GM21619 (cell line): ENCODE measurements around the gene ZSWIM3.
A peak's percentile ranks its signal among the peaks of the same experiment; 100 is the strongest.
"Not testable (repeated sequence)": the region's sequence is repeated elsewhere in the genome, so short reads cannot be mapped to it uniquely, and the experiment has no call there.

Experiments
- ATAC-seq: cut with Tn5 transposase; IDR thresholded peaks from one replicate; pipeline ENCODE4 v1.9.1; 2021; ENCODE audit not compliant: unreplicated experiment

Gene ZSWIM3

DNA sequence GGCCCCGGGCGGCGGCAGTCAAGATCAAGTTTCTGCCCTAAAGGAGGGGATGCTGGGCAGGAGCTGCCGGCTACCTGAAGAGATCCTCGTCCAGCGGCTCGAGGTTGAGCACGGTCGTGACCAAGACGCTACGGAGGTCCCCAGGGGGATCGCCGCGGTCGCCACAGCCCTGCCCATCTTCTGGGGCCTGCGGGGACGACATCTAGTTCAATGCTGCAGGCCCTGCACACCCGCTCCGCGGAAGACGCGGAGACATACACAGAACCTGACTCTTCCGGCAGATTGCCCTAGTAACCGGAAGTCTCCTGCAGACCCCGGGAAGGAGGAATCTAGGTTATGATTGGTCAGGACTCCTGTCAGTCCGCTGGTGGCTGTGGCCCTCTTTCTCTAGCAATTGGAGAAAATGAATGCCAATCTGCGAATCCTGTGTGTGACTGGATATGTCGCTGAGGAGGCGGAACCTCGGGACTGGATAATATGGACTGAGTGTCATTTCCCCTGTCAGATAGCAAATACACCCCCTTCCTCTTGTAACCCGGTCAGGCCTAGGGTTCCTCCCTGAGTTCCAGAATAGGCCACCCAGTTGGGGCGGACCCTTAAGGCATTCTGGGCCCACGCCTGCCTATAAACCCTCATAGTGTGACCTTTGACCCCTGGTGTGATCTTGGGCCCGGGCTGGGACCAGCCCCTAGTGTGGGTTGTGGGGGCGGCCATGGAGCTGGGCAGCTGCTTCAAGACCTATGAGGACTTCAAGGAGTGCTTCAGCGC lies at the start of gene ZSWIM3, which contains the start of gene ACOT8:
Gene ZSWIM3, plus strand, starts transcription at position 501 of the 768 bp plus-strand sequence. Its CDS starts 212 bp downstream, at position 713.
Gene ACOT8, minus strand, starts transcription at position 279 of the 768 bp plus-strand sequence. Its CDS starts 77 bp downstream, at position 202.
- ATAC-seq, result peak; percentile 93

DNA sequence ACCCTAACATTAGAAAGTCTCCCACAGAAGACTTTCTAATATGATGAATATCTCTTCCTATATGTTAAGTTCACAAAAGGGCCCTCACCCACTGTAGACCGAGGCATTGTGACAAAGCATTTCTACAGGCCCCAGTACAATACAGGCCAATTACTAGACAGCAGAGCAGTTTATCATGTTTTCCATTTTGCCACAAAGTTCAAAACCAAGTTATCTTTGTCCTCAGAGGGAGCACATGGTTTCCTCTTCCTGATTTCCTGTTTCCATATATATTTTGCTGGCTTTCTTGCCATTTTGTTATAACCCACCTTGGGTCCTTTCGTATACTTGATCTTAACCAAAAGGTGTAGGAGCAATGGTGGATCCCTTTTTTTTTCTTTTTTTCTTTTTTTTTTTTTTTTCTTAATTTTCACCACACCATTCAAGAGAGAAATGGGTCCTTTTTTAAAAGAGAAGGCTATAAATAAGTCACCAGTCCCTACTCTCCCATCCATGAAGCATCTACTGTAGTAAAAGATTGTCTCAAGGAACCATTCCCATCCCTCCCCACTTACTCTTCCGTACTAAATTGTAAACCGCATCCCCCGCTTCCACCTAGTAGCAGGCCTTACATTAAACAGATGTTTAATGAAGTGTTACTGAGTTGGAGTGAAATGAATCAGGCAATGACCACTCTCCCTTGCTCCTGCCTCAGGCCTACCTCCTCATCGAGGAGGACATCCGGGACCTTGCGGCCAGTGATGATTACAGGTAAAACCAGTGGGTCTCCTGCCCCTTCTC lies 47.0 kb upstream of the ZSWIM3 start:
- no peak for ATAC-seq

GRCh38 chr20:45812157-45813005 lies 45.0 kb upstream of the ZSWIM3 start, which contains the start of gene UBE2C:
Gene UBE2C, plus strand, starts transcription at chr20:45812644. Its CDS starts 52 bp downstream, at chr20:45812696.
- ATAC-seq, result peak; percentile 99

- no peak for ATAC-seq
Observed at GRCh38 chr20:45813006-45813340, 44.4 kb upstream of the ZSWIM3 start.

GRCh38 chr20:45813489-45813888 lies 43.9 kb upstream of the ZSWIM3 start:
- no peak for ATAC-seq

GRCh38 chr20:45814314-45814713 lies 43.1 kb upstream of the ZSWIM3 start:
- ATAC-seq, result no peak

- no peak for ATAC-seq
Observed at GRCh38 chr20:45816951-45817350, 40.5 kb upstream of the ZSWIM3 start.

- no peak for ATAC-seq
Observed at GRCh38 chr20:45817376-45818194, 39.8 kb upstream of the ZSWIM3 start.

- no peak for ATAC-seq
Observed at GRCh38 chr20:45818239-45818638, 39.2 kb upstream of the ZSWIM3 start.

GRCh38 chr20:45819466-45819865 lies 37.9 kb upstream of the ZSWIM3 start:
- ATAC-seq, result no peak

DNA sequence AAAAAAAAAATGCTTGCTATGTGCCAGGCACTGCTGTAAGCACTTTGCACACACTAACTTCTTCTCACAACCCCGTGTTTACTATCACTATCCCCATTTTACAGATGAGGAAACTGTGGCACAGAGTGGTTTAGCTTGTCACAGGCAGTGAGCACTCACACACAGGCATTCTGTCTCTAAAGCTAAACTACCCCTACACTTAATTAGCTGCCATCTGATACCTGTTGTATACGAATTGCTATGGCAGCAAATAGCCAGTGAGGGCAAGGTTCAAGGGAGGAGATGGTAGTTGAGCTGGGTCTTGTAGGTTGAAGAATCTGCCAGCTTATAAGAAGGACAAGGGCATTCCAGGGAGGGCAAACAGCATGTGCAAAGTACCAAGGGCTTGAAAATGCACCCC lies 35.5 kb upstream of the ZSWIM3 start:
- no peak for ATAC-seq

DNA sequence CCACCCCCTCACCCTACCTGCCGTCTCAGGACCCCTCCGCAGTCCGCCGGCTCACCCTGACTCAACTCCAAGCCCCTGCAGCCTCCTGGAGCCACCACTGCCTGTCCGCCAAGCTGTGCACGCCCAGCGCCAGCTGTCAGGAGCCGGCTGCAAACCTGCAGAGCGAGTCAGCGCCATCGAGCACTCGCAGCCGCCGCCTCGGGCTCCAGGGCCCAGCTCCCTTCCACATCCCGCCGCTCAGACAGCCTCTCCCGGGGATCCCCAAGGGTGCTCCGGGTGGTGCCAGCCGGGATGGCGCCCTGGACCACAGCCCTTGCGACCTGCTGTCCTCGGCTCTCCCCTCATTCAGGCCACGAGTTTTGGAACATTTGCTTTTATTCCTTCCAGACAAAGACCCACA lies 34.6 kb upstream of the ZSWIM3 start:
- no peak for ATAC-seq

GRCh38 chr20:45823949-45824835 lies 33.2 kb upstream of the ZSWIM3 start:
- no peak for ATAC-seq

- ATAC-seq, result no peak
Observed at GRCh38 chr20:45826381-45827019, 30.9 kb upstream of the ZSWIM3 start.

GRCh38 chr20:45827030-45827652 lies 30.3 kb upstream of the ZSWIM3 start, which contains the start of gene TNNC2:
Gene TNNC2, minus strand, starts transcription at chr20:45827312. Its CDS starts 64 bp downstream, at chr20:45827248.
- ATAC-seq, result no peak

DNA sequence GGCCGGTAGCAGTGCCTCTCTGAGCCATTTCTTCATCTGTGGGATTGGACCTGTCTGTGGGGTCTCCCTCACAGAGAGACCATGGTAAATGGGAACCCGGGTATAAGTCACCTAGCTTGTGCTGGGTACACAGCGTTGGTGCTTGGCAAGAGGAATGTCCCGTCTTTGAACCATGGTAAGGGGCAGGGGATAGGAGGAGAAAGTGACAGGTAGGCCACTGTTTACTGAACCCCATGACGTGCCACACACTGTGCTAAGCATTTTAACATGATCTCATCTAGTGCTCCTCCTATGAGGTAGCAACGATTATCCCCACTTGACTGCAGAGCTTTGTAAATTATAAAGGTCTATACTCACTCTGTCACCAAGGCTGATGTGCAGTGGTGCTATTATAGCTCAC lies 29.7 kb upstream of the ZSWIM3 start:
- no peak for ATAC-seq

- ATAC-seq, result no peak
Observed at GRCh38 chr20:45828589-45828988, 28.8 kb upstream of the ZSWIM3 start.

- ATAC-seq, result not testable (repeated sequence)
Observed at GRCh38 chr20:45829673-45830106, 27.7 kb upstream of the ZSWIM3 start.
